Nephron progenitor cell (in vitro differentiated cells): ENCODE data around the gene SLX4IP.

Experiments
- DNase-seq: peaks from one replicate; pipeline ENCODE4 v3.0.0; 2021
- H3K27ac Mint-ChIP-seq: 2 replicates; pipeline ENCODE4 v1.8.0; 2021; ENCODE audit warnings: mild to moderate bottlenecking, moderate library complexity, mixed read lengths
- H3K27me3 Mint-ChIP-seq: 2 replicates; pipeline ENCODE4 v1.8.0; 2021; ENCODE audit warnings: mild to moderate bottlenecking, low read depth, mixed read lengths; ENCODE audit not compliant: poor library complexity
- H3K36me3 Mint-ChIP-seq: 2 replicates; pipeline ENCODE4 v1.8.0; 2021; ENCODE audit warnings: low read depth, mixed read lengths
- H3K4me1 Mint-ChIP-seq: 2 replicates; pipeline ENCODE4 v1.8.0; 2021; ENCODE audit warnings: mixed read lengths
- H3K4me3 Mint-ChIP-seq: 2 replicates; pipeline ENCODE4 v1.8.0; 2021; ENCODE audit warnings: mild to moderate bottlenecking, moderate library complexity, mixed read lengths
- H3K9me3 Mint-ChIP-seq: 2 replicates; pipeline ENCODE4 v1.8.0; 2021; ENCODE audit warnings: mild to moderate bottlenecking, moderate library complexity, mixed read lengths
- TF ChIP-seq, protein P1 (sequence below): fragments of 200-600 bp; sonication (generic); IDR thresholded peaks from 2 replicates; pipeline ENCODE4 v1.5.0; 2021; ENCODE audit warnings: antibody characterized with exemption

The SLX4IP gene

DNA sequence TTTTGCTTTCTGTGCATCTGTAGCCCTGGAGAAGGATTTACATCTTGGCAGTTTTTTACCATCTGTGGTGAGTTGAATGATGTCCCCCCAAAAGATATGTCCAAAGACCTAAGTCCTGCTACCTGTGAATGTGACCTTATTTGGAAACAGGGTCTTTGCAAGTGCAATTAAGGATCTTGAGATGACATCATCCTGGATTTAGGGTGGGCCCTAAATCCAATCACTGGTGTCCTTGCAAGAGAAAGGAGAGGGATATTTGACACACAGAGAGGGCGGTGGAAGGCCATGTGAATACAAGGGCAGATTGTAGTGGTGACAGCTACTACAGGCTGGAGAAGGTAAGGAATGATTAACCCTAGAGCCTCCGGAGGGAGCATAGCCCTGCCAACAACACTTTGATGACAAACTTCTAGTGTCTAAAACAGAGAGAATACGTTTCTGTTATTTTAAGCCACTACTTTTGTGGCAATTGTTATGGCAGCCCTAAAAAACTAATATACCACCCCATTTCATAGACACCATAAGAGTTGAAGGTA lies 36.2 kb upstream of the SLX4IP start:
- H3K4me1 Mint-ChIP-seq, result no peaks in the 10 kb centered on the region
- TF ChIP-seq, protein P1, sequence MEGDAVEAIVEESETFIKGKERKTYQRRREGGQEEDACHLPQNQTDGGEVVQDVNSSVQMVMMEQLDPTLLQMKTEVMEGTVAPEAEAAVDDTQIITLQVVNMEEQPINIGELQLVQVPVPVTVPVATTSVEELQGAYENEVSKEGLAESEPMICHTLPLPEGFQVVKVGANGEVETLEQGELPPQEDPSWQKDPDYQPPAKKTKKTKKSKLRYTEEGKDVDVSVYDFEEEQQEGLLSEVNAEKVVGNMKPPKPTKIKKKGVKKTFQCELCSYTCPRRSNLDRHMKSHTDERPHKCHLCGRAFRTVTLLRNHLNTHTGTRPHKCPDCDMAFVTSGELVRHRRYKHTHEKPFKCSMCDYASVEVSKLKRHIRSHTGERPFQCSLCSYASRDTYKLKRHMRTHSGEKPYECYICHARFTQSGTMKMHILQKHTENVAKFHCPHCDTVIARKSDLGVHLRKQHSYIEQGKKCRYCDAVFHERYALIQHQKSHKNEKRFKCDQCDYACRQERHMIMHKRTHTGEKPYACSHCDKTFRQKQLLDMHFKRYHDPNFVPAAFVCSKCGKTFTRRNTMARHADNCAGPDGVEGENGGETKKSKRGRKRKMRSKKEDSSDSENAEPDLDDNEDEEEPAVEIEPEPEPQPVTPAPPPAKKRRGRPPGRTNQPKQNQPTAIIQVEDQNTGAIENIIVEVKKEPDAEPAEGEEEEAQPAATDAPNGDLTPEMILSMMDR, result no peak

DNA sequence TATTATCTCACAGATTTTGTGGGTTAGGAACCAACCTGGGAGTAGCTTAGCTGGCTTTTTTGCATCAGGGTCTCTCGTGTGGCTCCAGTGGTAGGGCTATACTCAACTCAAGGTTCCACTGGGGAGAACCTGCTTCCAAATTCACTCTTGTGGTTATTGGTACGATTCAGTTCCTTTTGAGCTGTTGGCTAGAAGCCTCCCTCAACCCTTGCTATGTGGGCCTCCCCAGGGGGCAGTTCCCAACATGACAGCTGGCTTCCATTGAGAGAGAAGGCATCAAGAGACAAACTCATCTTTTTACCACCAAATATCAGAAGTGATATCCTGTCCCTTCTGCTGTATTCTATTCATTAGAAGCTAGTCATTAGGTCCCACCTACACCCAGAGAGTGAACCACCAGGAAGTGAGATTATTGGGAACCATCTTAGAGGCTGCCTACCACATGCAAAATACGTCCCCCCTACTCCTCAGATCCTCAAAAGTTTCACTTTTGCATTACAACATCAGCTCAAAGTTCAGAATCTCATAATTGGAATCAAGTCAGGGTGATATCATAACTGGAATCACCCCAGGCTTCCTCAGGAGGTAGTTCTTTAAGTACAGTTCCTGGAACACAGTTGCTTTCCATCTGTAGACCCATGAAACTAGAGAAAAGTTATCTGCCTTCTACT lies 32.0 kb upstream of the SLX4IP start:
- Mint-ChIP-seq H3K4me1 (no peaks in the 10 kb centered on the region), H3K27ac (no peak overlapping the region), H3K27me3 (no peaks in the 10 kb centered on the region), H3K36me3 (no peaks in the 10 kb centered on the region), H3K9me3 (no peaks in the 10 kb centered on the region), H3K4me3 (no peak overlapping the region)
- DNase-seq, result no peak
- TF ChIP-seq, protein P1, result no peak

More for the DNA sequence above, 36.2 kb upstream of the SLX4IP start:
- DNase-seq, result no peak
- no peaks in the 10 kb centered on the region for H3K27me3 Mint-ChIP-seq
- no peak overlapping the region for H3K27ac Mint-ChIP-seq
- no peaks in the 10 kb centered on the region for H3K36me3 Mint-ChIP-seq
- H3K9me3 Mint-ChIP-seq, result peaks cover 6% of the 10 kb centered on the region
- no peak overlapping the region for H3K4me3 Mint-ChIP-seq

DNA sequence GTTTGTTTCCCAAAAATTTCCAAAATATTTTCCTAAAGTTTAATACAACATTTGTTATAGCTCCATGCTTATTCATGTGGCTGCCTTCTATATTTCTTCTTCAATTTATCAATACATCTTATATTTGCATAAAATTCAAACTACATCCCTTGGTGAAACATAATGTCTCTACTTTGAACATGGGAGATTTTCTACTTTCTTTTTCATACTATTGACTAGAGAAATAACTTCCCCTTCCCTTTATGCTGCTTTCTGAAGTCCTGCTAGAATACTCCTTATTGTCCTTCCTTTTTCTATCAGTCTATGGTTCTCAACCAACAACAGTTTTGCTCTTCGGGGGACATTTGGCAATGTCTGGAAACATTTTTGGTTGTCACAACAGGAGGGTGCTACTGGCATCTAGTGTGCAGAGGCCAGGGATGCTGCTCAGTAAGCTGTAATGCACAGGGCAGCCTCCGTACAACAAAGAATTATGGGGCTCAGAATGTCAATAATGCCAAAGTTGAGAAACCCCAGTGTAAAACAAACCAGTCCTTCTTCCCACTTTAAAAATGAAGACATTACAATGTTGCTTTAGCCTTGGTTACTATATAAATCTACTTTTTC lies 31.0 kb upstream of the SLX4IP start:
- TF ChIP-seq, protein P1, result no peak
- Mint-ChIP-seq H3K9me3 (no peaks in the 10 kb centered on the region), H3K36me3 (no peaks in the 10 kb centered on the region), H3K27me3 (no peaks in the 10 kb centered on the region), H3K4me3 (no peak overlapping the region), H3K27ac (no peak overlapping the region), H3K4me1 (no peaks in the 10 kb centered on the region)
- no peak for DNase-seq

DNA sequence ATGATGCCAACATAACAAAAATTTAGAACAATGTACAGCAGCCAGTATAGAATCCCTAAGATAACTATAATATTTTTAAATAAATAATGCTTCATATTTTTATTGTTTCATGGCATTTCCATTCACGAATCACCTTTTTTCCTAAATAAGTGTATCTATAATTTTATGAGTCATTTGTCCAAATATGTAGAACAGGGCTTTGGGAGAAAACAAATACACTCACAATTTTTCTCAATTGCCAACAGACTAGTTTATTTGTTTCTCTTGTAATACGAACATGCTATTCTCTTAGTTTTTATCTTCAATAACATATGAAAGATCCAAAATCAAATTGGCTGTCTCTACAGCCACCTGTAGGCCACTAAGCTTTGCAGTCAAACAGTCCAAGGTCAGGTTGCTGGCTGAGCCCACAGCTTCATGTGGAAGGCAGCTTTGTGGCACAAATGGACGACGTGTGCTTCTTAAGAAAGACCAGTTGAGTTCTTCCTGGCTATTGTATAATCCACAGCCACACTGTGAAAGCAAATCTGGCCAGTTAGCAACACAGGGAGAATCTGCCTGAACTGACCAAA lies 30.1 kb upstream of the SLX4IP start:
- H3K9me3 Mint-ChIP-seq, result no peaks in the 10 kb centered on the region
- peaks cover 4% of the 10 kb centered on the region for H3K27me3 Mint-ChIP-seq
- no peak for DNase-seq
- no peaks in the 10 kb centered on the region for H3K4me1 Mint-ChIP-seq
- no peak overlapping the region for H3K27ac Mint-ChIP-seq
- H3K36me3 Mint-ChIP-seq, result no peaks in the 10 kb centered on the region
- TF ChIP-seq, protein P1, result no peak
- H3K4me3 Mint-ChIP-seq, result no peak overlapping the region

DNA sequence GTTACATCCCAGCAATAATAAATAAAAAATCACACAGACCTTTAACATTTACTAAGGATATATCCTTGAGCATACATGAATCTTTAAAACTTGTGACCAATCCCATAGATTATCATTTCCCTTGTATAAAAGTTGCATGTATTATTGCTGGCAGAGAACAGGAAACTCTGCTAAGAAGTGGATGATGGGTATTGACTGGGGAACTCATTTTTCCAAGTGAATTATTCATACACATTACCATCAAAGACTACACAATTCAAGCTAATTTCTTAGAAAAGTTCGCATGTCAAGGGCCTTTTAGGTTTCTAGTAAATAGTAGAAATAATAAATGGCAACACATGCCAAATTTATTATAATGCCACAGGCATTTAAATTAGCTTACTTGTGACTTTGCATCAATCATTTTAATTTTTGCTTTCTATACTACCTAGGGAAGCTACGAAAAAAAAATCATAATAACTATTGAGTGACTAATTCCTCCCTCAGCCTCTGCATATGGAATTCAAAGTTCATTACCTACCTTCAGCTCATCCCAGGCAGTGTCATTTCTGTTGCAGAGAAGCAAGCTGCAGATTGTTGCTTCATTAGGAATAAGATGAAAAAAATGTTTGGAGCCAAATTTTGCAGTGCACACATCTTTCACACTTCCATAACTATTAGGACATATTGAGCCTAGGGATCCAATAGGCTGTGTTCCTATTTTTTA lies 26.8 kb upstream of the SLX4IP start:
- no peaks in the 10 kb centered on the region for H3K4me1 Mint-ChIP-seq
- DNase-seq, result no peak
- peaks cover 4% of the 10 kb centered on the region for H3K27me3 Mint-ChIP-seq
- H3K9me3 Mint-ChIP-seq, result no peaks in the 10 kb centered on the region
- TF ChIP-seq, protein P1, result no peak
- H3K4me3 Mint-ChIP-seq, result no peak overlapping the region
- no peaks in the 10 kb centered on the region for H3K36me3 Mint-ChIP-seq
- no peak overlapping the region for H3K27ac Mint-ChIP-seq
